ENCODE results near the gene DKK3.

Gene DKK3

GRCh38 chr11:12031856-12032544, 23.6 kb upstream of the DKK3 start:
- Mint-ChIP-seq H3K4me1 (no peaks in the 10 kb centered on the region), H3K27ac (no peak overlapping the region), H3K27me3 (ENCODE audit: low read depth) (no peaks in the 10 kb centered on the region), H3K4me3 (no peak overlapping the region), H3K9me3 (no peaks in the 10 kb centered on the region), H3K36me3 (ENCODE audit: low read depth) (no peaks in the 10 kb centered on the region)
- no peak for TF ChIP-seq CTCF (IDR thresholded peaks at IDR 0.05; ENCODE audit: unreplicated experiment in 3 of 3)

GRCh38 chr11:12029738-12030363, 21.4 kb upstream of the DKK3 start:
- Mint-ChIP-seq H3K27me3 (ENCODE audit: low read depth) (no peaks in the 10 kb centered on the region), H3K4me3 (no peak overlapping the region), H3K36me3 (ENCODE audit: low read depth) (no peaks in the 10 kb centered on the region), H3K4me1 (no peaks in the 10 kb centered on the region), H3K27ac (no peak overlapping the region), H3K9me3 (peaks cover 2% of the 10 kb centered on the region)
- no peak for TF ChIP-seq CTCF (IDR thresholded peaks at IDR 0.05; ENCODE audit: unreplicated experiment in 3 of 3)

GRCh38 chr11:12029119-12029518, 20.7 kb upstream of the DKK3 start:
- TF ChIP-seq CTCF (IDR thresholded peaks at IDR 0.05; ENCODE audit: unreplicated experiment in 3 of 3) = no peak
- Mint-ChIP-seq H3K4me1 (no peaks in the 10 kb centered on the region), H3K4me3 (no peak overlapping the region), H3K9me3 (peaks cover 9% of the 10 kb centered on the region), H3K27ac (no peak overlapping the region), H3K36me3 (ENCODE audit: low read depth) (peaks cover 3% of the 10 kb centered on the region), H3K27me3 (ENCODE audit: low read depth) (no peaks in the 10 kb centered on the region)

- Mint-ChIP-seq H3K9me3 (peaks cover 15% of the 10 kb centered on the region), H3K4me3 (no peak overlapping the region), H3K27me3 (ENCODE audit: low read depth) (peaks cover 6% of the 10 kb centered on the region), H3K36me3 (ENCODE audit: low read depth) (peaks cover 8% of the 10 kb centered on the region), H3K4me1 (no peaks in the 10 kb centered on the region), H3K27ac (no peak overlapping the region)
- no peak for TF ChIP-seq CTCF (IDR thresholded peaks at IDR 0.05; ENCODE audit: unreplicated experiment in 3 of 3)
Observed at GRCh38 chr11:12028303-12028702, 19.9 kb upstream of the DKK3 start.

- Mint-ChIP-seq H3K36me3 (ENCODE audit: low read depth) (peaks cover 8% of the 10 kb centered on the region), H3K4me1 (no peaks in the 10 kb centered on the region), H3K9me3 (peaks cover 27% of the 10 kb centered on the region), H3K27me3 (ENCODE audit: low read depth) (peaks cover 12% of the 10 kb centered on the region), H3K27ac (no peak overlapping the region), H3K4me3 (no peak overlapping the region)
- no peak for TF ChIP-seq CTCF (IDR thresholded peaks at IDR 0.05; ENCODE audit: unreplicated experiment in 3 of 3)
Observed at GRCh38 chr11:12026331-12027211, 18.1 kb upstream of the DKK3 start.

Data from nephron (organoid).